WERI-Rb-1 (cell line): ENCODE results near the gene STK32C.

Experiments
- DNase-seq: peaks from one replicate; pipeline ENCODE4 v3.0.0-alpha.2; 2020
- H3K27ac ChIP-seq: fragments of 250-450 bp; sonication (Bioruptor Pico); 2 replicates; pipeline ENCODE4 v1.5.1; 2020; ENCODE audit warnings: mild to moderate bottlenecking, moderate library complexity
- H3K27me3 ChIP-seq: fragments of 250-450 bp; sonication (Bioruptor Pico); 2 replicates; pipeline ENCODE4 v1.5.1; 2021; ENCODE audit warnings: mild to moderate bottlenecking, low read depth, moderate library complexity; ENCODE audit not compliant: insufficient read depth, severe bottlenecking
- H3K36me3 ChIP-seq: fragments of 250-450 bp; sonication (Bioruptor Pico); 2 replicates; pipeline ENCODE4 v1.5.1; 2020; ENCODE audit warnings: mild to moderate bottlenecking, moderate library complexity
- H3K4me3 ChIP-seq: 2 replicates; pipeline ENCODE4 v1.5.1; 2011; ENCODE audit warnings: low read depth, mild to moderate bottlenecking, control low read depth, low read length
- H3K9me3 ChIP-seq: fragments of 250-450 bp; sonication (Bioruptor Pico); 2 replicates; pipeline ENCODE4 v1.5.1; 2021; ENCODE audit warnings: mild to moderate bottlenecking, moderate library complexity; ENCODE audit not compliant: severe bottlenecking
- TF ChIP-seq, protein P1 (sequence below): IDR thresholded peaks from 2 replicates; pipeline ENCODE4 v1.5.1; 2011; ENCODE audit warnings: low read depth, mild to moderate bottlenecking, control low read depth, inconsistent platforms, low read length

STK32C gene

DNA sequence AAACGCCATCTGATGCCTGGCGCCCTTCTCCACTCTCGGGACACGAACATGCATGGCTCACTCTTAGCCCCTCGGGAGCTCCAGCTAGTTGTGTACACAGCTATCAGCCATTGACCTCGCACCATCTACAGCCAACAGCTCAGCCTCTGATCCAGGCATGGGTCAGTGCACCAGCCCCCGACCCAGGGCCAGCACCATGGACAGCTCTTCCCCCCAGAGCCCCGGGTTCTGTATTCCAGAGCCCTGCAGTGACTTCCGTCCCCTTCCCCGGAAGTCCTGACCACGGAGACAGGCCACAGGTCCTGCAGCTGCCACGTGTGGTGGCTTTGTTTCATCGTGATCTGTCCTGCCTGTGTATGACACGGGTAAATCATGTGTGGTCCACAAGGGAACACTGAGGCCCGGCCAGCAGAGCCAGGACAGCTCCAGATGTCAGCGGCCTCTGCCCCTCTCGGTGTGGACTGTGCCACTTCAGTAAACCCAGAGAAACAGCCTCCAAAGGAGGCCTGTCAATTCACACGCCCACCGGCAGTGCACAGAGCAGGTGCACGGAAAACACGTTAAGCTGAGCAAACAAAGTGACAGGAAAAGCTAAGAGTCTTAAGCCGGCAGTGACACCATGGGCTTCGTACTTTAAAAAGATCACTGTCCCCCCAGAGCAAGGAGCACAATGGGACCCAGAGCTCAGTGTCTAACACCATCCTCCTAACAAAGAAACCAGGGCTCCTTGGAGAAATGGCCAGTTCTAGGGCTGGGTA lies 13.0 kb downstream of the STK32C start:
- Histone ChIP-seq H3K4me3 (no peak overlapping the region), H3K27ac (no peak overlapping the region), H3K36me3 (no peaks in the 10 kb centered on the region), H3K27me3 (no peaks in the 10 kb centered on the region), H3K9me3 (no peaks in the 10 kb centered on the region)
- TF ChIP-seq, protein P1, sequence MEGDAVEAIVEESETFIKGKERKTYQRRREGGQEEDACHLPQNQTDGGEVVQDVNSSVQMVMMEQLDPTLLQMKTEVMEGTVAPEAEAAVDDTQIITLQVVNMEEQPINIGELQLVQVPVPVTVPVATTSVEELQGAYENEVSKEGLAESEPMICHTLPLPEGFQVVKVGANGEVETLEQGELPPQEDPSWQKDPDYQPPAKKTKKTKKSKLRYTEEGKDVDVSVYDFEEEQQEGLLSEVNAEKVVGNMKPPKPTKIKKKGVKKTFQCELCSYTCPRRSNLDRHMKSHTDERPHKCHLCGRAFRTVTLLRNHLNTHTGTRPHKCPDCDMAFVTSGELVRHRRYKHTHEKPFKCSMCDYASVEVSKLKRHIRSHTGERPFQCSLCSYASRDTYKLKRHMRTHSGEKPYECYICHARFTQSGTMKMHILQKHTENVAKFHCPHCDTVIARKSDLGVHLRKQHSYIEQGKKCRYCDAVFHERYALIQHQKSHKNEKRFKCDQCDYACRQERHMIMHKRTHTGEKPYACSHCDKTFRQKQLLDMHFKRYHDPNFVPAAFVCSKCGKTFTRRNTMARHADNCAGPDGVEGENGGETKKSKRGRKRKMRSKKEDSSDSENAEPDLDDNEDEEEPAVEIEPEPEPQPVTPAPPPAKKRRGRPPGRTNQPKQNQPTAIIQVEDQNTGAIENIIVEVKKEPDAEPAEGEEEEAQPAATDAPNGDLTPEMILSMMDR, result no peak
- DNase-seq, result no peak

DNA sequence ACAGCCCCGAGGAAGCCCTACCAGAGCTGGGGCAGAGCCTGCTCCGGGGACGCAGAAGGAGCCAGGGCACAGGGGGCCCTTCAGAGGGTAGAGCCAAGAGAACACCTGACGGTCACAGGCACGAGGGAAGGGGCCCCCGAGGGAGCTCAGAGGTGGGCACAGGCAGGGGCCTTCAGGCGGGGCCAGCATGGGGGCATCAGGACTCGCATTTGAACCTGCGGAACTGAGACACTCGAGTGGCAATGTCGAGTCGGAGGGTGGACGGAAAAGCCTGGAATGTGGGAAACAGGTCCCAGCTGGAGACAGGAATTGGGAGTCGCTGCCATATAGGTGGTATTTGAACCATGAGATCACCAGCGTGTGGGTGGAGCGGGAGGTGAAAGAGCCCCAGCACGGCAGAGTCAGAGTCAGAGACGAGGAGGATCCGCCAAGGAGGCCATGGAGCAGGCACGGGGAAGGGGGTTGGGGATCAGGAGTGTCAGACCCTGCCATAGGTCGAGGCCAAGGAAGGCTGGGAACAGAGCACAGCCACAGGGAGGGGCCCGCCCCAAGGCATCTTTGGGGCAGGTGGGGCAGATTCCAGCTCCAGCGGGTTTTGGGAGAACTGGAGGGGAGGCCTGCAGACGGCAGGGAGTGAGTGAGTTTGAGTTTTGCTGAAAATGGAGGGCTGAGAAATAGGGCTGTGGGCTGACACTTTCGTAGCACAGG lies 13.8 kb downstream of the STK32C start:
- peaks cover 3% of the 10 kb centered on the region for H3K9me3 ChIP-seq
- no peak for DNase-seq
- H3K4me3 ChIP-seq, result no peak overlapping the region
- H3K27ac ChIP-seq, result peak overlapping the region; percentile 40
- TF ChIP-seq, protein P1, result no peak
- H3K27me3 ChIP-seq, result no peaks in the 10 kb centered on the region
- no peaks in the 10 kb centered on the region for H3K36me3 ChIP-seq

DNA sequence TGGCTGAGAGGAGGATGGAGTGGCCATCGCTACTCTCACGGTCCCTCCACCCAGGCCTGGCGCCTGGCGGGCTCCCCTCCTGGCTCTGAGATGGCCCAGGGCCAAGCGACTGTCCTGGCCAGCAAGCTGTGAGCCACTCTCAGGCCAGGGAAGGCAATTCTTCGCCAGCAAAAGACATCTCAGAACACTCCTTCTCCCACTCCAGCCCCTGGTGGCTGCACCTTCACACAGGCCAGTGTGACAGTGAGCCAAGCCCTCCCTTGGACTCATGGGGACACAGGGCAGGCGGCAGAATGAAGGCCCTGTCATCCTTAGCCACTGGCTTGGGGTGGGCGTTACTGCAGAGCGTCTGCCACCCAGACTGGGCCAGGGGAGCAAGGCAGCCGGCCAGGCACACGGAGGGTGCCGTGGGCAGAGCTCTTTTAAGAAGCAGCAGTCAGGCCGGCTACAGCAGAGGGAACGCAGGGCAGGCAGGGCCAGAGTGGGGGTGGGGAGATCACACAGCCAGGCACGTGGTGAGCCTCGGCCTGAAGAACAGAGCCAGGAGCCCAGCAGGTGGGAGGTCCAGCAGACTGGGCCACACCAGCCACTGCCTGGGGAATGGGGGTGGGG lies 14.4 kb downstream of the STK32C start:
- TF ChIP-seq, protein P1, result no peak
- no peaks in the 10 kb centered on the region for H3K27me3 ChIP-seq
- DNase-seq, result peak; percentile 72
- H3K4me3 ChIP-seq, result no peak overlapping the region
- peaks cover 6% of the 10 kb centered on the region for H3K9me3 ChIP-seq
- no peaks in the 10 kb centered on the region for H3K36me3 ChIP-seq
- H3K27ac ChIP-seq, result peak overlapping the region; percentile 40

DNA sequence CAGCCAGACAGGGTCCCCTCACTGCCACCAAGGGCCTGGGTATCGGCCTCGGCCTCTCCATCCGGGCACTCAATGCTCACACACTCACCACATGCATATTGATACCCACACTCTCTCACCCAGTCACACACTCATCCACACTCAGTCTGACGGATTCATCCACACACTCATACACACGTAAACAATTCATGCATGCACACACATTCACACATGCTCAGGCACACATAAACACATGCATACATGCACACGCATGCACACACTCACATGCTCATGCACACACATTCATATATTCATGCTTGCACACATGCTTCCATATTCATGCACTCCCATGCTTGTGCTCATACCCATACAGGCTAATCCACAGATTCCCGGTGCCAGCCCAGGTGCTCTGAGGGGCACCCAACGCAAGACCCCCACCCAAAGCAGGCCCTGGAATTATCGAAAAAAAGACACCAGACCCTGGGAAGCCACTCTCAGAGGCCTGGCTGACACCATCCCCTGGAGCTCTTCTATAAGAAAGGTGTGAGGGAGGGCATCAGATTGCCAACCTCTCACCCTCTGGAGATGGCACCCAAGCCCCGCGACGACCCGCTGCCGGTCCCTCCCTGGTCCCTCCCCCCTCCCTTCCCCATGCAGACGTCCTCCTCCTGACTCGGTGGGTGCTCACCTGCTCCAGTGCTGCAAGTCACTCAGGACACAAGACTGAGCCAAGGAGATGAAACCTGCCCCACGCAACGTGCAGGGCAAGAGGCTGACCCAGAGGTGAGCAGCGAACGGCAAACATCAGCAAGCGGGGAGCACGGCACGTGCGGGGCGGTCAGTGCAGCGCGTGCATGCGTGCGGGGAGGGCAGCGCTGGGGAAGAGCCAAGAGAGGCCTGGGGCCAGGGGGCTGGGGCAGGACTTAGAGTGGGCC lies 15.2 kb downstream of the STK32C start:
- peaks cover 6% of the 10 kb centered on the region for H3K9me3 ChIP-seq
- H3K4me3 ChIP-seq, result no peak overlapping the region
- no peak overlapping the region for H3K27ac ChIP-seq
- no peaks in the 10 kb centered on the region for H3K36me3 ChIP-seq
- no peak for DNase-seq
- TF ChIP-seq, protein P1, result no peak
- no peaks in the 10 kb centered on the region for H3K27me3 ChIP-seq

DNA sequence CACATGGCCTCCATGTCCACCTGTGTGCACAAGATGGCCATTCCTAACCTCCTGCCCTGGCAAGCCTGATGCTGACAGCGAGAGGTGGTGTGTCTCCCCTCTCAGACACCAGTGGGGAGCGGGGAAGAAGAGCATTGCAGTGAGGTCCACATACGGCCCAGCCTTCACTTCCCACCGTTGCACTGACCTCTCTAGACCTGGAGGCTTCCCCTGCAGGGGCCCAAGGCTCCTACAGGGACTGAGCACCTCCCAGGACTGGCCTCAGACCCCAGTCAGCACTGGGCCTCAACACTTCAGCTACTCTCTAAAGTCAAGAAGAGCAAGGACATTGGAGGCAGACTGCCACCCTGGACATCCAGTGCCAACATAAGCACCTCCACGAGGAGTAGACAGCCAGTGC lies 15.9 kb downstream of the STK32C start:
- peaks cover 6% of the 10 kb centered on the region for H3K9me3 ChIP-seq
- no peaks in the 10 kb centered on the region for H3K27me3 ChIP-seq
- H3K27ac ChIP-seq, result no peak overlapping the region
- H3K36me3 ChIP-seq, result no peaks in the 10 kb centered on the region
- DNase-seq, result no peak
- H3K4me3 ChIP-seq, result no peak overlapping the region
- TF ChIP-seq, protein P1, result no peak
